ENCODE measurements around the gene ZDHHC13.

DNA sequence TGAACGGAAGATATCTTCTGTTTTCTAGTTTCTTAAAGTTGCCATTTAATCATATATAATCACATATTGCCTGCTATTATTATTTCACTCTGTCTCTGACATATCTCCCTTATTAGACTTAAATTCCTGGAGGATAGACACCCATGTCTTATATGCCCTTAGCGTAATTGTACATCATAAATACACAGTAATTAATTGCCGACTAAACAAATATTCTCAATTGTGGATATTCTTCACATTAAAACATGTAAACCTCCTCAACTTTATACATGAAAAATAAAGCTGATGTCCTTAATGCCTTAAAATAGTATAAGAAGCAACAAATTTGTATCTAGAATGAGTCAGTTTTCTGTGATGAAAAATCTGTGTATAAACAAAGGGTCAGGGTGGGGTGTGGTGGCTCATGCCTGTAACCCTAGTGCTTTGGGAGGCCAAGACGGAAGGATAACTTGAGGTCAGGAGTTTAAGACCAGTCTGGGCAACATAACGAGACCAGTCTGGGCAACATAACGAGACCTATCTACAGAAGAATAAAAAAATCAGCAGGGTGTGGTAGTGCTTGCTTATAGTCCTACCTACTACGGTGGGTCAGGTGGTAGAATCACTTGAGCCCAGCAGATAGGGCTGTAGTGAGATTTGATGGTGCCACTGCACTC lies 6.1 kb downstream of the ZDHHC13 start:
- TF ChIP-seq, protein P1, sequence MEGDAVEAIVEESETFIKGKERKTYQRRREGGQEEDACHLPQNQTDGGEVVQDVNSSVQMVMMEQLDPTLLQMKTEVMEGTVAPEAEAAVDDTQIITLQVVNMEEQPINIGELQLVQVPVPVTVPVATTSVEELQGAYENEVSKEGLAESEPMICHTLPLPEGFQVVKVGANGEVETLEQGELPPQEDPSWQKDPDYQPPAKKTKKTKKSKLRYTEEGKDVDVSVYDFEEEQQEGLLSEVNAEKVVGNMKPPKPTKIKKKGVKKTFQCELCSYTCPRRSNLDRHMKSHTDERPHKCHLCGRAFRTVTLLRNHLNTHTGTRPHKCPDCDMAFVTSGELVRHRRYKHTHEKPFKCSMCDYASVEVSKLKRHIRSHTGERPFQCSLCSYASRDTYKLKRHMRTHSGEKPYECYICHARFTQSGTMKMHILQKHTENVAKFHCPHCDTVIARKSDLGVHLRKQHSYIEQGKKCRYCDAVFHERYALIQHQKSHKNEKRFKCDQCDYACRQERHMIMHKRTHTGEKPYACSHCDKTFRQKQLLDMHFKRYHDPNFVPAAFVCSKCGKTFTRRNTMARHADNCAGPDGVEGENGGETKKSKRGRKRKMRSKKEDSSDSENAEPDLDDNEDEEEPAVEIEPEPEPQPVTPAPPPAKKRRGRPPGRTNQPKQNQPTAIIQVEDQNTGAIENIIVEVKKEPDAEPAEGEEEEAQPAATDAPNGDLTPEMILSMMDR (IDR thresholded peaks at IDR 0.05; ENCODE audit: low read length): no peak
- no peak for TF ChIP-seq EZH2 (IDR thresholded peaks at IDR 0.05; ENCODE audit: borderline replicate concordance, low read length)

Measured in OCI-LY1 (cell line).